GM12878 (cell line): ENCODE measurements around the gene CLEC19A.

Source experiments
- CBX5 ChIP-seq: sonication (generic); IDR thresholded peaks from 2 replicates; pipeline ENCODE4 v1.6.1; 2016; ENCODE audit warnings: low read depth, moderate library complexity, mild to moderate bottlenecking, inconsistent platforms
- CTCF ChIP-seq, 3 experiments: IDR thresholded peaks in 2 of 3; conservative IDR thresholded peaks in 1 of 3; 2 replicates each; pipeline ENCODE4 v1.5.1; 2011; ENCODE audit warnings: low read depth in 3 of 3, low read length in 3 of 3, mild to moderate bottlenecking in 3 of 3, control low read depth in 2 of 3, moderate library complexity in 2 of 3, inconsistent platforms in 1 of 3, mixed read lengths in 1 of 3; ENCODE audit not compliant: control insufficient read depth in 2 of 3, insufficient read depth in 1 of 3; ENCODE audit errors: extremely low read depth in 1 of 3
- HDAC6 ChIP-seq: fragments of 200-600 bp; sonication (generic); IDR thresholded peaks from one replicate; pipeline ENCODE4 v1.8.0; 2017; ENCODE audit warnings: antibody characterized with exemption; ENCODE audit not compliant: unreplicated experiment
- KAT2A ChIP-seq: conservative IDR thresholded peaks from 2 replicates; pipeline ENCODE4 v1.6.1; 2011; ENCODE audit warnings: low read depth, low read length; ENCODE audit not compliant: control insufficient read depth
- POLR2AphosphoS2 ChIP-seq: IDR thresholded peaks from 2 replicates; pipeline ENCODE4 v1.6.1; 2011; ENCODE audit warnings: low read depth, mild to moderate bottlenecking, low read length, improper control_type of control experiment, moderate library complexity
- POLR2AphosphoS5 ChIP-seq: IDR thresholded peaks from 2 replicates; pipeline ENCODE4 v1.6.1; 2011; ENCODE audit warnings: mild to moderate bottlenecking, low read length, inconsistent platforms

DNA sequence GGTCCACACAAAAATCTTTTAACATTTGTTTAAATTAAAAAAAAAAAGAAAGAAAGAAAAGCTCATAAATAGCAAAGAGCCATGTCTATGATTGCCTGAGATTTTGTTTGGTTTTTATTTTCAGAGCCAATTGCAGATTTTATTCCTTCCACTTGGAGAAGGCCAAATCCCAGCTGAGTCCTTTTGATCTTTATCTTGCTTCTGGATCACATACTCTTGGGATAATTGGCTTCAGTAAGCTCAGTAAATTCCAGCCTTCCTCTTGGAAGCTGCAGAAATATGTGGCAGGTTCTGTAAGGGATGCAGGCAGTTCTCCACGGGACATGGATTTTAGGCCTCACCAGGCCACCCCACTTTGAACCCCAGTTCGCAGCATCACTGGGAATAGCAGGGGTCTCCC lies 68.8 kb downstream of the CLEC19A start:
- TF ChIP-seq POLR2AphosphoS2 (no peak), KAT2A (no peak), HDAC6 (no peak), CBX5 (no peak), CTCF (IDR thresholded peaks at IDR 0.05 in 2 of 3, conservative IDR thresholded peaks at IDR 0.05 in 1 of 3; ENCODE audit: control insufficient read depth in 2 of 3, extremely low read depth in 1 of 3, insufficient read depth in 1 of 3, low read depth in 3 of 3, low read length in 3 of 3) (no peak), POLR2AphosphoS5 (no peak)
